NCI-H748 (cell line): ENCODE results near the gene GTPBP4.
"Not testable (repeated sequence)": the region's sequence is repeated elsewhere in the genome, so short reads cannot be mapped to it uniquely, and the experiment has no call there.

Source experiments
- DNase-seq: peaks from one replicate; lab custom pipeline; 2025; ENCODE audit not compliant: unreplicated experiment; lab: John Stamatoyannopoulos, UW

The GTPBP4 gene

DNA sequence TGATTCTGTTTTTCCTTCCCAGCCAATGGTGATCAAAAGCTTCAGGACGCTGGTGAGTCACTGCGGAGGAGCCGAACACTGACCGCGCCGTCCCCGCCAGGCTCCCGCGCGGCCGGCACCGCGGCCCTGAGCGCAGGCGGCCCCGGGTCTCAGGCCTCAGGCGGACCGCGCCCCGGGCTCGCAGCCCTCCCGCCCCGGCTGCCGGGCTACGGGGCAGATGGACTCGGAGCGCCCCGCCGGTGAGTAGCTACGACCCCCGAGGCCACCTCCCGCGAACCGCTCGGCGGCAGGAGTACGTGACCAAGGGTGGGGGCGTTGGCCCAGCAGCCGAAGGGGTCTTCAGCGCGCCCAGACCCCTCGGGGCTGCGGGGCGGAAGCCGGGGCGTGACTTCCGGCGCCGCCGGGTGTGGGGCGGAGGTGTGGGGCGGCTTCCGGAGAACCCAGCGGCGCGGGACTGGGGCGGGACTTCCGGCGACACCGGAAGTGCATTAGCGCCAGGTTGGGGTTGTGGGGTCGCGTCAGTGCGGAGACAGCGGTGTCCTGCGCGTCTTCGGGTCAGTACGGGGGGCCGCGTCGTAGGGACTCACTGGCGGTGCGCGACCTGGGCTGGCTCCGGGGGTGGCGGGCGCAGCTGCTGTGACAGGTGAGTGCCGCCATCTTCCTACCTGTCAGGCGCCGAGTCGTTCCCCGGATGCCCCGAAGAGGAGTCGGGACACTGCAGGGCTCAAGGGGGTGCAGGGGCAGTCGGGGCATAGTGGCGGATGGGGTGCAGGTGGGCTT lies 68.3 kb downstream of the GTPBP4 start, which contains the start of gene WDR37:
Gene WDR37 (plus strand): TSS at position 60 of the 780 bp plus-strand sequence. CDS start 15,771 bp downstream, outside the sequence.
- peak; percentile 81 for DNase-seq

DNA sequence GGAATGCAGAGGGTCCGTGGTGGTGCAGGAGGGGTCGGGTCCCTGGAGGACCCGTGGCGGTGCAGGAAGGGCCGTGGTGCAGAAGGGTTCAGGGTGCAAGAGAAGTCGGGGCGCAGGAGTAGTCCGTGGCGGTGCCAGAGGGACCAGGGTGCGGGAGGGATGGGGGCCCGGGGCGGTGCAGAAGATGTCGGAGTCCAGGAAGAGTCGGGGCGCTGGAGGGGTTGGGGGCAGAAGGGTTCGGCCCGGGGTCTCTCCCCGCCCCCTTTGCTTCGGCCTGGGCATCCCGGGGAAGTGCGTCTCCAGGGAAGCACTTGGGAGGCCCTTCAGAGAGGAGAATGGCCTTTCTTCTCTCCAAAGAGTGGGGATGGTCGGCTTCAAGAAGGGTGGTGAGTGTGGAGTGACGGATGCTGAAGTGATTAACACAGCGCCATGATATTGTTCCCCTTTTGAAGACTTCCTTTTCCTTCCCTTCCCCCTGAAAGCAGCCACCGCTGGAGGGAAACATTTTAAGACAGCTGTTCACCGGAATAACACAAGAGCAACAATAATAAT lies 68.9 kb downstream of the GTPBP4 start:
- no peak for DNase-seq

DNA sequence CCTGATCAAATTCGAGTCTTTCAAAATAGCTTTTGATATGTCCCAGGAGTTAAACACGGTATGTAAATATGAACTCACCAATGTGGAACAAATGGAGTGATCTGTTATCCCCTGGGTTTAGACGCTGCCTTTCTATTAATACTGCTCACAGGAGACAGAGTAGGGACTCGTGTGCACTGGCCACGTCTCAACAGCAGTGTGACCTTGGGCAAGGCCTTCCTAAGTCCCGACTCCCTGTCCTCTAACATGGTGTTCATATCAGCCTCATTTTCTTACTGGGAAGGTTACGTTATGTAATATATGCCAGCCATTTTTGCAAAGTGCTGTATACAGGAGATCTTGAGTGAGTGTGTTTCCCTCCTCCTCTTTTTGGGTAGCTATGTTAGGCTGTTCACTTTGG lies 69.8 kb downstream of the GTPBP4 start:
- no peak for DNase-seq

DNA sequence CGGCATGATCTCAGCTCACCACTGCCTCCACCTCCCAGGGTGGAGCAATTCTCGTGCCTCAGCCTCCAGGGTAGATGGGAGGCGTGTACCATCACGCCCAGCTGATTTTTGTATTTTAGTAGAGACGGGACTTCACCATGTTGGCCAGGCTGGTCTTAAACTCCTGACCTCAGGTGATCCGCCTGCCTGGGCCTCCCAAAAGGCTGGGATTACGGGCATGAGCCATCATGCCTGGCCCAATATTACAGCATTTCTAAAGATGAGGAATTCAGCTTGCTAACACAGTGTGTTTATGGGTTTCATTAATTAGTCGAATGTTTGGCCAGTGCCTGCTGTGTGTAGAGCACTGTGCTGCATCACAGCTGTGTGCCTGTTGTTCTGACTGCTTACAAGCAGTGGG lies 71.7 kb downstream of the GTPBP4 start:
- DNase-seq, result no peak

DNA sequence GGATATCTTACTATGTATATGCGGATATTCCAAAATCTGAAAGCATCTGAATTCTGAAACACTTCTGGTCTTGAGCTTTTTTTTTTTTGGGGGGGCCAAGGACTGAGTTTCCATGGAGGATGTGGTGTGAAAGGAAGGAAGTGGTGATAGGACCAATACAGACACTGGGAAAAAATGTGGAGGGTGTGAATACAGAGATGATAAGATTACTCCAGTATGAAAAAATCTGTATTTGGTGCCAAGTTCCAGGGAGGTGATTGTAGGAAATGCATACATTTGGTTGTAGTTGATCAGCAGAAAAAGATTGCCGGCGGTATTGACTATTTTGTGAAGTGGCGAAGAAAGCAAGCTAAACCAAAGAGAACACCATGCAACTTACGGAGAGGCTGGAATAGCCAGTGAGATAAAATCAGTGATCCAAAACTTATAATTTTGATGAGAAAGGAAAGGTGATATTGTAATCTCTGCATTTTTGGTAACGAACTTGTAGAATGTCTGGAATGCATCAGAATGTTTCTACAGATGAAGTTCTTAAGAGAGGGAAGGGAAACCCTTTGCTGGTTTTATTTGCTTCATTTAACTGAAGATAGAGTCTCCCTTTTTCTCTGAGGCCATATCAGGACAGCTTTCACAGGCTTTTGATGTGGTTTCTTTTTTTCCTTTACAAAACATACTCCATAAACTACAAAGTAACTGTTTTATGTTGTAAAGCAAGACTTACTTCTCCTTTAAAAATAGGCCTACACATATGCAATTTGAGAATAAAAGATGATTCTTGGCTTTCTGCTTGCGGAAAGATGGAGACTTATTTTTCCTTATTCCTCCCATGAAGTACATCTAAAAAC lies 73.9 kb downstream of the GTPBP4 start:
- DNase-seq, result no peak

DNA sequence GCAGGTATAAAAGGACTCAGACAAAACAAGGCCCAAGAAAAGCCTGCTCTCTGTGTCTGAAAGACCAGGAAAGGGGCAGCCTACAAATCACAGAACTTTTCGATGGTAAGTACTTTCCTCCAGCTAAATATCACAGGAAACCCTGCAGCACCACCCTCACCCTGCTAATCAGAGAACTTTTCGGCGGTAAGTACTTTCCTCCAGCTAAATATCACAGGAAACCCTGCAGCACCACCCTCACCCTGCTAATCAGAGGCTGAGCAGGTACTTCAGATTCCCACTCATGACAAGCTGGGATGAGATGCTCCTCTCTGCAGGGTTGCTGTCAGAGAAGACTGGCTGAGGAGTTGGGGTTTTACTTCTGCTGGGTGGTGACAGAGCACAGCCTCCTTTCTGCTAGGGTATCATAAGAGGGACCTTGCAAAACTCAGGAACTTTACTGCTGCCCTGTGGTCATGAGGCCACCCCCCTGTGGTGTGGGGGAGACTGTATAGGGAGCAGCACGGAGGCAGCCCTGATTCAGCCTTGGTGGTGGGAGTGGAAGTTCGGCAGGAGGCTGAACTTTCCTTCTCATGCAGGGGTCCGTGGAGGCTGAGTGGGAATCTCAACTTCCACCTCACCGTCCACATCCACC lies 75.1 kb downstream of the GTPBP4 start:
- no peak for DNase-seq

DNA sequence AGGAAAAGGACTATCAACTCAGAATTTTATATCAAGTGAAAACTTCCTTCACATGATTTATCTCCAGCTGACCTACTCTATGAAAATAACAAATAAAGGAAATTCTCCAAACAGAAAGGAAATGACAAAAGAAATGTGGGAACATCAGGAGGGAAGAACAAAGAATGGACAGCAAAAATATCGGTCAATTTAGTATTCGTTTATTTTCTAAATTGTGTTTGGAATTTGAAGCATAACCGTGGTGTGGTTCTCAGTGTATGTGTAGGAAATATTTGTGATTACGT lies 76.7 kb downstream of the GTPBP4 start:
- DNase-seq, result no peak

DNA sequence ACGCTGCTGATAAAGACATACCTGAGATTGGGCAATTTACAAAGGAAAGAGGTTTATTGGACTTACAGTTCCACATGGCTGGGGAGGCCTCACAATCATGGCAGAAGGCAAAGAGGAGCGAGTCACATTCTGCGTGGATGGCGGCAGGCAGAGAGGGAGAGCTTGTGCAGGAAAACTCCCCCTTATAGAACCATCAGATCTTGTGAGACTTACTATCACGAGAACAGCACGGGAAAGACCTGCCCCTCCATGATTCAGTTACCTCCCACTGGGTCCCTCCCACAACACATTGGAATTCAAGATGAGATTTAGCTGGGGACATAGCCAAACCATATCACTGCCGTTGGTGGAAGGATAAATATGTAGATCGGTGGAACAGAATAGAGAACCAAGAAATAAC lies 78.5 kb downstream of the GTPBP4 start:
- DNase-seq, result not testable (repeated sequence)

DNA sequence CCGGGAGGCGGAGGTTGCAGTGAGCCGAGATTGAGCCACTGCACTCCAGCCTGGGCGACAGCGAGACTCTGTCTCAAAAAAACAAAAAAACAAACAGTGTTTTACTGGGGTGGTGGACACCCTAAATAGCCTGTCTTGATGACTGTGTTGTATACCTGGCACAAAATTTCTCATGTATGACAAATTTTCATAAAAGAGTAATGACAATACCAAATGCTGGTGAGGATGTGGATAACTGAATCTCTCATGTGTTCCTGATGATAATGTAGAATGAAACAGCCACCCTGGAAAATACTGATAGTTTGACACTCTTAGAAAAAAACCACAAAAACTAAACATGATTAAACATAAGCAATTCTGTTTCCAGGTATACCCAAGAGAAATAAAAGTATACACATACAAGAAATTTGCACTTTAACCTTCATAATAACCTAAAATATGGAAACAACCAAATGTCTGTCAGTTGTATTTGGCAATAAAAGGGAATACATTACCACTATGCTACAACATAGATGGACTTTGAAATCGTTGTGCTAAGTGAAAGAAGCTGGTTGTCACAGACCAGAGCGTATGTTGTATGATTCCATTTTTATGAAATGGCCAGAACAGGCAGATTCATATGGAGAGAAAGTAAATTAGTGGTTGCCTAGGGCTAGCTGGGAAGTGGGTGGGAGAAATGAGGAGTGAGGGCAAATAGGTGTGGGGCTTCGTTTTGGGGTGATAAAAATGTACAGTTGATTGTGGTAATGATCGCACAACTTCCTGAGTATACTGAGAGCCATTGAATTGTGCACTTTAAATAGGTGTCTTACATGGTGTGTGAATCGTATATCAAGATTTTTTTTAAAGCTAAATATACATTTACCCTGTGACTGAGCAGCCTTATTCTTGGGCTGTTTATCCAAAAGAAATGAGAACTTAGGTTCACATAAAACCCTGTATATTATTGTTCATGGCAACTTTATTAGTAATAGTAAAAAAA lies 80.4 kb downstream of the GTPBP4 start:
- no peak for DNase-seq
